K562 (cell line): ENCODE data around the gene AQR. TPM values are rescaled to one million over a fixed set of nuclear protein-coding genes. Genes with fewer than 3 reads are reported as not detected.

Experiments used
- CCNT2 ChIP-seq: IDR thresholded peaks from 2 replicates; pipeline ENCODE4 v1.6.1; 2011; ENCODE audit warnings: borderline replicate concordance, low read depth, mild to moderate bottlenecking, moderate library complexity, mixed read lengths, low read length; ENCODE audit not compliant: insufficient read length; ENCODE audit errors: extremely low read depth
- HDAC1 ChIP-seq, 2 experiments: fragments of 450-650 bp; IDR thresholded peaks; 2 replicates each; pipeline ENCODE4 v1.6.1; 2016 to 2017; ENCODE audit warnings: inconsistent platforms in 1 of 2, mild to moderate bottlenecking in 1 of 2, moderate library complexity in 1 of 2
- HNRNPLL ChIP-seq: fragments of 200-400 bp; formaldehyde crosslinking; IDR thresholded peaks from 2 replicates; pipeline ENCODE4 v1.6.1; 2017; ENCODE audit warnings: low read length, low read depth, mild to moderate bottlenecking; ENCODE audit not compliant: poor library complexity, severe bottlenecking
- ILF3 ChIP-seq: fragments of 450-650 bp; IDR thresholded peaks from 2 replicates; pipeline ENCODE4 v1.6.1; 2018; ENCODE audit warnings: antibody characterized with exemption, mild to moderate bottlenecking, moderate library complexity, borderline replicate concordance
- NONO ChIP-seq, 2 experiments: fragments of 200-400 bp in 1 of 2; fragments of 450-650 bp in 1 of 2; formaldehyde crosslinking in 1 of 2; IDR thresholded peaks; 2 replicates each; pipeline ENCODE4 v1.6.1; 2017; ENCODE audit warnings: low read depth in 2 of 2, mild to moderate bottlenecking in 2 of 2, moderate library complexity in 2 of 2, low read length in 1 of 2
- NR2C1 ChIP-seq, 2 experiments: fragments of 450-650 bp; IDR thresholded peaks; 2 replicates each; pipeline ENCODE4 v1.6.1; 2017; ENCODE audit warnings: mild to moderate bottlenecking in 2 of 2, antibody characterized with exemption in 1 of 2, inconsistent platforms in 1 of 2, missing compliant biosample characterization in 1 of 2, missing genetic modification characterization in 1 of 2
- POLR2A ChIP-seq: fragments of 450-650 bp; conservative IDR thresholded peaks from 2 replicates; pipeline ENCODE4 v1.6.1; 2016
- RBM25 ChIP-seq: fragments of 200-400 bp; formaldehyde crosslinking; IDR thresholded peaks from 2 replicates; pipeline ENCODE4 v1.6.1; 2018; ENCODE audit warnings: low read length, low read depth, moderate library complexity; ENCODE audit not compliant: severe bottlenecking
- RREB1 ChIP-seq: fragments of 250-450 bp; sonication (Bioruptor Pico); IDR thresholded peaks from 2 replicates; pipeline ENCODE4 v1.4.0; 2020
- SMARCA5 ChIP-seq: fragments of 450-650 bp; IDR thresholded peaks from 2 replicates; pipeline ENCODE4 v1.6.1; 2016
- TAF9B ChIP-seq: fragments of 450-650 bp; IDR thresholded peaks from 2 replicates; pipeline ENCODE4 v1.6.1; 2018; ENCODE audit warnings: mild to moderate bottlenecking; ENCODE audit not compliant: partially characterized antibody
- ZEB2 ChIP-seq: fragments of 450-650 bp; IDR thresholded peaks from 2 replicates; pipeline ENCODE4 v1.6.1; 2016
- ZNF3 ChIP-seq: fragments of 250-450 bp; sonication (Bioruptor Pico); IDR thresholded peaks from 2 replicates; pipeline ENCODE4 v1.5.0; 2021; ENCODE audit warnings: mild to moderate bottlenecking, moderate library complexity
- ZNF586 ChIP-seq: fragments of 450-650 bp; formaldehyde crosslinking; conservative IDR thresholded peaks from 2 replicates; pipeline ENCODE4 v1.4.0; 2020; ENCODE audit warnings: mild to moderate bottlenecking, moderate library complexity
- ZNF740 ChIP-seq, 3 experiments: fragments of 200-800 bp in 1 of 3; sonication (Bioruptor generic) in 1 of 3; sonication (generic) in 1 of 3; formaldehyde crosslinking in 1 of 3; IDR thresholded peaks; 2 replicates each; pipeline versions ENCODE4 v1.6.1 to v1.8.0; 2016 to 2022; ENCODE audit warnings: mild to moderate bottlenecking in 2 of 3, missing compliant biosample characterization in 2 of 3, missing genetic modification characterization in 2 of 3, missing genetic modification reagents in 1 of 3
- polyA plus RNA-seq, 8 experiments: library from polyadenylated mRNA; depleted of rRNA in 4 of 8; stranded (reverse) in 5 of 8; unstranded in 3 of 8; fragments of >200 nt; fragmentation: Nextera tagmentation in 2 of 8; fragmentation: Illumina TruSeq in 1 of 8; extraction: Ambion mirVana in 2 of 8; extraction: Trizol in 1 of 8; gene quantifications; 2 replicates each; pipeline versions ENCODE4 v1.2.1 to v1.2.3, GENCODE V29; 2011 to 2014; ENCODE audit warnings: inconsistent platforms in 1 of 8, missing spikeins in 1 of 8
- total RNA-seq, 7 experiments: library from RNA; depleted of rRNA in 6 of 7; stranded (reverse); fragments of >200 nt in 6 of 7; fragmentation: Illumina TruSeq in 2 of 7; extraction: Trizol in 2 of 7; gene quantifications; 2 replicates each; pipeline versions ENCODE4 v1.2.1 to v1.2.3, GENCODE V29; 2011 to 2021; ENCODE audit warnings: low replicate concordance in 1 of 7
- TF ChIP-seq, protein P1 (sequence below): sonication (generic); formaldehyde crosslinking; IDR thresholded peaks from 2 replicates; pipeline ENCODE4 v1.9.0; 2022; ENCODE audit warnings: mild to moderate bottlenecking, missing genetic modification reagents
- TF ChIP-seq, protein P2 (sequence below): fragments of 250-450 bp; sonication (Bioruptor Pico); IDR thresholded peaks from 2 replicates; pipeline ENCODE4 v1.5.0; 2020; ENCODE audit warnings: mild to moderate bottlenecking

The AQR gene
- total and polyA plus RNA-seq, 9 of the 15 experiments (the other 6 are each of a cell fraction or from before 2014, with no cell fraction given), result 22.0 to 62.9 (median 39.3) TPM

DNA sequence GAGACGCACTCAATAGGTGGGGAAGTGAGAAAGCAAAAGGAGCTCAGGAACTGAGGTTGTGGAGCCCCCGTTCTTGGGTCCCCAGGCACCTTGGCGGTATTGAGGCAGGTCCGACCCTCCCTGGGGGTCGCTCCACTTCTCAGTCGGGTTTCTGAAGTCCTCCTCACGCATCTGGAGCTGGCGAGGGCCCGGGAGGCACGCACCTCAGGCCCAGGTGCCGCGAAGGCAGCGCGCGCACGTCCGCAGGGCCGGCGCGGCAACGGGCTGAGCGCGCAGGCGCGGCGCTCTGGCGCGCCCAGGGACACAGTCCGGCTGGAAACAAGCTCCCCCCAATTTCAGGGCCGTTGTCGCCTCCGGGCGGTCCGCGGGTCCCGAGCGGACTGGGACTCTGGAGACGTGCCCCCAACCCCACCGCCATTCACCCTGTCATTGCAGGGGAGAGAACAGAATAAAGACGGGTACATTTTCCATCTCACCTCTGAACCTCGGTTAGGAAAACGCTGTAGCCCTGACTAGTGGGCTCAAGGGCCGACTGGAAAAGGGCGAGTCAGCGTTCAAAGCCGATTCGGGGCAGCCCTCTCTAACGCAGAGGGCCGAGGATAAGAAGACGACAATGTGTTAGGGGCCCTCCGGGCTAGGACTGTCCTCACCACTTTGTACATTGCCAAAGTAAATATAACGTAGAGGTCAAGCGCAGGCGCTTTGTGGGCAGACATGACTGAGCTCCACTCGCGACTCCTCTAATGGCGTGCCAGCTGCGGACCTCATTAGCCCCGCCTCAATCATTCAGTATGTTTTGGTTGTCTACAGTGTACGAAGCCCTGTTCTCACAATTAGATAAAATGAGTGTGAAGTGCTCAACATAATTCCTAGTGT, 18.7 kb upstream of the AQR start, which contains the start of gene ZNF770 (continued):
- TF ChIP-seq RREB1 (0 out of 2 replicates have a peak, but pooled peaks have one; percentile 11), ILF3 (peak; percentile 76; the same call in 1 of the 2 replicates), ZEB2 (peak; percentile 94), NONO (IDR thresholded peaks at IDR 0.05; ENCODE audit: low read depth in 2 of 2, low read length in 1 of 2) (peak; percentile 65 to 84; a peak in 3 of 4 replicates), HNRNPLL (peak; percentile 53), ZNF3 (CRISPR knock-in tag) (no peak), ZNF740 (CRISPR knock-in tag; IDR thresholded peaks at IDR 0.05) (peak; percentile 91), ZNF740 (tag; IDR thresholded peaks at IDR 0.05) (no peak), NR2C1 (IDR thresholded peaks at IDR 0.05) (peak; percentile 70), NR2C1 (tag; IDR thresholded peaks at IDR 0.05) (peak; percentile 86), CCNT2 (peak; percentile 78), HDAC1 (IDR thresholded peaks at IDR 0.05) (peak; percentile 55 to 62; a peak in 1 of 4 replicates), TAF9B (peak; percentile 97), ZNF586 (no peak), RBM25 (peak; percentile 51), POLR2A (peak; percentile 93), SMARCA5 (no peak)
- TF ChIP-seq, protein P1, sequence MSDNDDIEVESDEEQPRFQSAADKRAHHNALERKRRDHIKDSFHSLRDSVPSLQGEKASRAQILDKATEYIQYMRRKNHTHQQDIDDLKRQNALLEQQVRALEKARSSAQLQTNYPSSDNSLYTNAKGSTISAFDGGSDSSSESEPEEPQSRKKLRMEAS (CRISPR knock-in tag), result peak; percentile 56
- TF ChIP-seq, protein P2, sequence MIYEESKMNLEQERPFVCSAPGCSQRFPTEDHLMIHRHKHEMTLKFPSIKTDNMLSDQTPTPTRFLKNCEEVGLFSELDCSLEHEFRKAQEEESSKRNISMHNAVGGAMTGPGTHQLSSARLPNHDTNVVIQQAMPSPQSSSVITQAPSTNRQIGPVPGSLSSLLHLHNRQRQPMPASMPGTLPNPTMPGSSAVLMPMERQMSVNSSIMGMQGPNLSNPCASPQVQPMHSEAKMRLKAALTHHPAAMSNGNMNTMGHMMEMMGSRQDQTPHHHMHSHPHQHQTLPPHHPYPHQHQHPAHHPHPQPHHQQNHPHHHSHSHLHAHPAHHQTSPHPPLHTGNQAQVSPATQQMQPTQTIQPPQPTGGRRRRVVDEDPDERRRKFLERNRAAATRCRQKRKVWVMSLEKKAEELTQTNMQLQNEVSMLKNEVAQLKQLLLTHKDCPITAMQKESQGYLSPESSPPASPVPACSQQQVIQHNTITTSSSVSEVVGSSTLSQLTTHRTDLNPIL (CRISPR knock-in tag), result no peak
